ENCODE results near the gene OGT. TPM values are rescaled to one million over a fixed set of nuclear protein-coding genes. Genes with fewer than 3 reads are reported as not detected.

OGT gene
- total RNA-seq, 1 donor from 2014 or later, result 287 TPM

DNA sequence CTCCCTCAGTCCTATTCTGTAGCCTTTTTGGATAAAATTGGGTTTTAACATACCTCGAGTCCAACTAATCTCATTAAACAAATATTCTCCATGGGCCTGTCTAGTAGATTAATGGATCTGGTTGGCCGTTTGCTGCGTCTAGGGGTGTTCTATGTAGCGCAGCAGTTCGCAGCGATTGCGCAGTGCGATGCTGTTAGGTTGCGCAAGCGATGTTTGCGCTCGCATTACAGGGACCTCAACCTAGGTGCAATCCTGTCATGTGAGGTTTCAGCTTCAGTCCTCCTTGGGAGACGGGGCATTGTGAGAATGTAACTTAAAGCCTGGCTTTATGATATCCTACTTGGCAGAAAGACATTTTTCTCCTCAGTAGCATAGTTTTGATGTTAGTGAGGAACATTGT, 14.0 kb downstream of the OGT start:
- no peaks in the 10 kb centered on the region for H3K9me3 ChIP-seq (ENCODE audit: low read depth)
- H3K36me3 ChIP-seq, result peaks cover 9% of the 10 kb centered on the region
- H3K4me1 ChIP-seq, result no peaks in the 10 kb centered on the region
- no peaks in the 10 kb centered on the region for H3F3A ChIP-seq (ENCODE audit: low read depth)
- peaks cover 81% of the 10 kb centered on the region for H3K79me2 ChIP-seq (ENCODE audit: low read depth)
- no peak overlapping the region for H3K27ac ChIP-seq
- H3K4me2 ChIP-seq, result no peak overlapping the region
- Mint-ChIP-seq H3K4me1 (no peaks in the 10 kb centered on the region), H3K36me3 (peaks cover 13% of the 10 kb centered on the region), H3K4me3 (no peak overlapping the region), H3K9me3 (no peaks in the 10 kb centered on the region), H3K27ac (no peak overlapping the region), H3K27me3 (ENCODE audit: insufficient read depth, low read depth) (no peaks in the 10 kb centered on the region)
- H3K9ac ChIP-seq, result no peak overlapping the region
- H3K4me3 ChIP-seq, result no peak overlapping the region
- TF ChIP-seq CTCF (IDR thresholded peaks at IDR 0.05), result no peak
- no peak for TF ChIP-seq EZH2phosphoT487 (IDR thresholded peaks at IDR 0.05)
- TF ChIP-seq EZH2 (IDR thresholded peaks at IDR 0.05), result no peak
- no peak for DNase-seq (ENCODE audit: low spot score)
- H4K20me1 ChIP-seq (ENCODE audit: low read depth), result peaks cover 62% of the 10 kb centered on the region
- no peak overlapping the region for H2AFZ ChIP-seq (replicated peaks)
- H3K27me3 ChIP-seq, result no peaks in the 10 kb centered on the region

DNA sequence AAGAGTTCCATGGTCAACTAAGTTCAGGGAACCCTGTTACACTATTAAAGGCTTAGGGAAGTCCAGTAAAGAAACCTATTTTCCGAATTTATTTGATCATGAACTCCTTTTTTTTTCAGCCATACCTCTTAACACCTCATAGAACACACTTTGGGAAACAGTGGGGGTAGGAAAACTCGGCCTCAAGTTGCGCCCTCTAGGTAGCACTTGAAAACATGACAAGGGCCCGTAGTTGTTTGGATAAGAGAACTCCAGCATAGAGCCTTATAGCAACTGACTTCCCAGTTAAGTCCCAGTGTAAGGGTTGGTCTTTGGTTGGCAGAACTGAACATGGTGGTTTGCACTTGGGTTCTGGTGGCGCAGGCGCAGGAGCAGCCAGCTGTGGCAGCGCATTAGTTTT, 14.4 kb downstream of the OGT start:
- Mint-ChIP-seq H3K4me1 (no peaks in the 10 kb centered on the region), H3K27me3 (ENCODE audit: insufficient read depth, low read depth) (no peaks in the 10 kb centered on the region), H3K36me3 (peaks cover 13% of the 10 kb centered on the region), H3K4me3 (no peak overlapping the region), H3K9me3 (no peaks in the 10 kb centered on the region), H3K27ac (no peak overlapping the region)
- no peak overlapping the region for H3K27ac ChIP-seq
- TF ChIP-seq CTCF (IDR thresholded peaks at IDR 0.05), result peak; percentile 7
- TF ChIP-seq EZH2phosphoT487 (IDR thresholded peaks at IDR 0.05), result no peak
- H3K79me2 ChIP-seq (ENCODE audit: low read depth), result peaks cover 80% of the 10 kb centered on the region
- no peaks in the 10 kb centered on the region for H3K27me3 ChIP-seq
- H3K4me2 ChIP-seq, result no peak overlapping the region
- no peak overlapping the region for H3K4me3 ChIP-seq
- no peaks in the 10 kb centered on the region for H3K9me3 ChIP-seq (ENCODE audit: low read depth)
- no peak for DNase-seq (ENCODE audit: low spot score)
- H4K20me1 ChIP-seq (ENCODE audit: low read depth), result peaks cover 58% of the 10 kb centered on the region
- no peak overlapping the region for H3K9ac ChIP-seq
- peaks cover 9% of the 10 kb centered on the region for H3K36me3 ChIP-seq
- H2AFZ ChIP-seq (replicated peaks), result no peak overlapping the region
- no peaks in the 10 kb centered on the region for H3K4me1 ChIP-seq
- H3F3A ChIP-seq (ENCODE audit: low read depth), result no peaks in the 10 kb centered on the region

- Histone ChIP-seq H3K27ac (no peak overlapping the region), H3K79me2 (ENCODE audit: low read depth) (peaks cover 65% of the 10 kb centered on the region), H3K4me1 (no peaks in the 10 kb centered on the region), H3K36me3 (peaks cover 9% of the 10 kb centered on the region), H3F3A (ENCODE audit: low read depth) (no peaks in the 10 kb centered on the region), H3K4me2 (no peak overlapping the region), H2AFZ (replicated peaks) (no peak overlapping the region), H3K27me3 (no peaks in the 10 kb centered on the region), H4K20me1 (ENCODE audit: low read depth) (peaks cover 31% of the 10 kb centered on the region), H3K9ac (no peak overlapping the region), H3K4me3 (no peak overlapping the region), H3K9me3 (ENCODE audit: low read depth) (no peaks in the 10 kb centered on the region)
- Mint-ChIP-seq H3K9me3 (no peaks in the 10 kb centered on the region), H3K4me1 (no peaks in the 10 kb centered on the region), H3K27ac (no peak overlapping the region), H3K27me3 (ENCODE audit: insufficient read depth, low read depth) (no peaks in the 10 kb centered on the region), H3K4me3 (no peak overlapping the region), H3K36me3 (peaks cover 13% of the 10 kb centered on the region)
- DNase-seq (ENCODE audit: low spot score), result no peak
- TF ChIP-seq EZH2phosphoT487 (IDR thresholded peaks at IDR 0.05) (no peak), CTCF (IDR thresholded peaks at IDR 0.05) (no peak), EZH2 (IDR thresholded peaks at IDR 0.05) (no peak)
Observed at GRCh38 chrX:71549986-71550385, 17.1 kb downstream of the OGT start.
